Gastroesophageal sphincter (tissue), 3 donors: ENCODE data around the gene SLC16A11.

Experiments used
- EP300 ChIP-seq: sonication (generic); formaldehyde crosslinking; IDR thresholded peaks from one replicate; pipeline ENCODE4 v1.6.1; 2017; ENCODE audit warnings: antibody characterized with exemption, mild to moderate bottlenecking
- POLR2A ChIP-seq, 2 donors: fragments of 450-650 bp; IDR thresholded peaks; one replicate each; pipeline ENCODE4 v1.6.1; 2017; ENCODE audit warnings: antibody characterized with exemption in 2 of 2, mild to moderate bottlenecking in 2 of 2, moderate library complexity in 1 of 2
- POLR2AphosphoS5 ChIP-seq: sonication (generic); formaldehyde crosslinking; IDR thresholded peaks from one replicate; pipeline ENCODE4 v1.6.1; 2017; ENCODE audit warnings: antibody characterized with exemption
- TF ChIP-seq, protein P1 (sequence below), 4 experiments: fragments of 200-600 bp in 2 of 4; fragments of 450-650 bp in 2 of 4; sonication (generic) in 1 of 4; IDR thresholded peaks; one replicate each; pipeline ENCODE4 v1.5.1; 2017 to 2019; ENCODE audit warnings: antibody characterized with exemption in 4 of 4, mild to moderate bottlenecking in 2 of 4, moderate library complexity in 2 of 4

DNA sequence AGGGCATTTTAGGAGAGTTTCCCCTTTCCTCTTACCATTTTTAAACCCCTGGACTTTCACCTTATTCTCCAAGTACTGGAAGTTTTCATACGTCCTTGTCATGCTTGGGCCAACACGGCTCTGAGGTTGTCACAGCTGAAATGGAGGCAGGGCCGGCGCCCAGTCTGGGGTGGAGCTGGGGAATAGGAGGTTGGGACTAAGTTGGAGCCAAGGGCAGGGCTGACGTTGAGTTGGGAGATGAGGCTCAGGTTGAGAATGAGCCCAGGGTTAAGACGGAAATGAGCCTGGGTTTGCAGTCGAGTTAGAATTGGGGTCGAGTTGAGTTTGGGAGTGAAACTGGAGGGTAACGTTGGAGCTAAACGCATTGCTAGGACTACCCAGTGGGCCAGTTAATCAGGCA lies 34.8 kb upstream of the SLC16A11 start:
- TF ChIP-seq, protein P1, sequence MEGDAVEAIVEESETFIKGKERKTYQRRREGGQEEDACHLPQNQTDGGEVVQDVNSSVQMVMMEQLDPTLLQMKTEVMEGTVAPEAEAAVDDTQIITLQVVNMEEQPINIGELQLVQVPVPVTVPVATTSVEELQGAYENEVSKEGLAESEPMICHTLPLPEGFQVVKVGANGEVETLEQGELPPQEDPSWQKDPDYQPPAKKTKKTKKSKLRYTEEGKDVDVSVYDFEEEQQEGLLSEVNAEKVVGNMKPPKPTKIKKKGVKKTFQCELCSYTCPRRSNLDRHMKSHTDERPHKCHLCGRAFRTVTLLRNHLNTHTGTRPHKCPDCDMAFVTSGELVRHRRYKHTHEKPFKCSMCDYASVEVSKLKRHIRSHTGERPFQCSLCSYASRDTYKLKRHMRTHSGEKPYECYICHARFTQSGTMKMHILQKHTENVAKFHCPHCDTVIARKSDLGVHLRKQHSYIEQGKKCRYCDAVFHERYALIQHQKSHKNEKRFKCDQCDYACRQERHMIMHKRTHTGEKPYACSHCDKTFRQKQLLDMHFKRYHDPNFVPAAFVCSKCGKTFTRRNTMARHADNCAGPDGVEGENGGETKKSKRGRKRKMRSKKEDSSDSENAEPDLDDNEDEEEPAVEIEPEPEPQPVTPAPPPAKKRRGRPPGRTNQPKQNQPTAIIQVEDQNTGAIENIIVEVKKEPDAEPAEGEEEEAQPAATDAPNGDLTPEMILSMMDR (IDR thresholded peaks at IDR 0.05) = no peak
- TF ChIP-seq POLR2A (IDR thresholded peaks at IDR 0.05) (no peak), POLR2AphosphoS5 (no peak), EP300 (no peak)
